Esophagus squamous epithelium (tissue), 4 donors: ENCODE measurements around the gene HPSE2.

ENCODE experiments used
- CTCF ChIP-seq, 6 experiments: fragments of 450-650 bp in 4 of 6; fragments of 200-600 bp in 2 of 6; sonication (generic) in 2 of 6; IDR thresholded peaks; one replicate each; pipeline ENCODE4 v1.5.1; 2016 to 2019; ENCODE audit warnings: antibody characterized with exemption in 6 of 6, mild to moderate bottlenecking in 4 of 6, moderate library complexity in 4 of 6
- POLR2A ChIP-seq, 4 donors: fragments of 450-650 bp; IDR thresholded peaks; one replicate each; pipeline ENCODE4 v1.6.1; 2017; ENCODE audit warnings: antibody characterized with exemption in 4 of 4, mild to moderate bottlenecking in 4 of 4, moderate library complexity in 3 of 4

DNA sequence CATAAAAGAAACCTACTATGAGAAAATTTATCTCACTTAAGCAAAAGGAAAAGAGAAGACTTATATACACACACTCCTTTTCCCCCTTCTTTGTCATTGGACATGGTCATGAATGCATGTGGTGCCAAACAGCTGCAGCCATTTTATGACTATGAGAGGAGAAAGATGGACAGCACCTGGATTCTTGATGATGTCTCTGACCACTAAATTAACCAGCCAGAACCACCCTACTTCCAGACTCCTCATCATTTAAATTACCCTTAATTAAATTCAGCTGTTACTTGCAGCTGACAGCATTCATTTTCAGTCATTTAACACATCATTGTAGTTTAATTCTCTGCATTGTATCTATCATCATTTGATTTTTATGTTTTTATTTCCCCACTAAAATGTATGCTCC lies 409.9 kb downstream of the HPSE2 start:
- TF ChIP-seq POLR2A (IDR thresholded peaks at IDR 0.05) = no peak
- no peak for TF ChIP-seq CTCF (IDR thresholded peaks at IDR 0.05)
